Measurements from ENCODE around the gene PARP4.
"Not testable (repeated sequence)": the region's sequence is repeated elsewhere in the genome, so short reads cannot be mapped to it uniquely, and the experiment has no call there.

Gene PARP4

GRCh38 chr13:24506283-24506682 lies 6.3 kb downstream of the PARP4 start:
- DNase-seq (ENCODE audit: low read depth in 2 of 2) = not testable (repeated sequence)

GRCh38 chr13:24505756-24506155 lies 6.8 kb downstream of the PARP4 start:
- no peak for DNase-seq (ENCODE audit: low read depth in 2 of 2)

- DNase-seq (ENCODE audit: low read depth in 2 of 2) = no peak
Observed at GRCh38 chr13:24505256-24505655, 7.3 kb downstream of the PARP4 start.

- no peak for DNase-seq (ENCODE audit: low read depth in 2 of 2)
Observed at GRCh38 chr13:24503379-24503696, 9.2 kb downstream of the PARP4 start.

- no peak for DNase-seq (ENCODE audit: low read depth in 2 of 2)
Observed at GRCh38 chr13:24502533-24503378, 9.8 kb downstream of the PARP4 start.

GRCh38 chr13:24500977-24501376 lies 11.6 kb downstream of the PARP4 start:
- DNase-seq (ENCODE audit: low read depth in 2 of 2) = no peak

- DNase-seq (ENCODE audit: low read depth in 2 of 2) = no peak
Observed at GRCh38 chr13:24497742-24498141, 14.8 kb downstream of the PARP4 start.

GRCh38 chr13:24496295-24496694 lies 16.3 kb downstream of the PARP4 start:
- not testable (repeated sequence) for DNase-seq (ENCODE audit: low read depth in 2 of 2)

GRCh38 chr13:24495151-24495729 lies 17.3 kb downstream of the PARP4 start:
- DNase-seq (ENCODE audit: low read depth in 2 of 2) = no peak

GRCh38 chr13:24493356-24493755 lies 19.2 kb downstream of the PARP4 start:
- no peak for DNase-seq (ENCODE audit: low read depth in 2 of 2)

GRCh38 chr13:24491845-24492244 lies 20.7 kb downstream of the PARP4 start:
- no peak for DNase-seq (ENCODE audit: low read depth in 2 of 2)

GRCh38 chr13:24489721-24490120 lies 22.9 kb downstream of the PARP4 start:
- DNase-seq (ENCODE audit: low read depth in 2 of 2) = no peak

- not testable (repeated sequence) for DNase-seq (ENCODE audit: low read depth in 2 of 2)
Observed at GRCh38 chr13:24488092-24488491, 24.5 kb downstream of the PARP4 start.

- DNase-seq (ENCODE audit: low read depth in 2 of 2) = not testable (repeated sequence)
Observed at GRCh38 chr13:24486017-24486657, 26.4 kb downstream of the PARP4 start.

- no peak for DNase-seq (ENCODE audit: low read depth in 2 of 2)
Observed at GRCh38 chr13:24473686-24474085, 38.9 kb downstream of the PARP4 start.

GRCh38 chr13:24472129-24472528 lies 40.4 kb downstream of the PARP4 start:
- not testable (repeated sequence) for DNase-seq (ENCODE audit: low read depth in 2 of 2)

GRCh38 chr13:24463078-24463477 lies 49.5 kb downstream of the PARP4 start:
- no peak for DNase-seq (ENCODE audit: low read depth in 2 of 2)

- DNase-seq (ENCODE audit: low read depth in 2 of 2) = no peak
Observed at GRCh38 chr13:24460256-24460655, 52.3 kb downstream of the PARP4 start.

GRCh38 chr13:24459726-24460125 lies 52.9 kb downstream of the PARP4 start:
- no peak for DNase-seq (ENCODE audit: low read depth in 2 of 2)

GRCh38 chr13:24459234-24459633 lies 53.3 kb downstream of the PARP4 start:
- DNase-seq (ENCODE audit: low read depth in 2 of 2) = no peak

GRCh38 chr13:24458736-24459135 lies 53.8 kb downstream of the PARP4 start:
- no peak for DNase-seq (ENCODE audit: low read depth in 2 of 2)

- DNase-seq (ENCODE audit: low read depth in 2 of 2) = no peak
Observed at GRCh38 chr13:24456396-24456795, 56.2 kb downstream of the PARP4 start.

- DNase-seq (ENCODE audit: low read depth in 2 of 2) = no peak
Observed at GRCh38 chr13:24454056-24454455, 58.5 kb downstream of the PARP4 start.
